DOHH2 (cell line): ENCODE data around the gene CCDC80.

ENCODE experiments used
- H3F3A ChIP-seq: fragments of 200-600 bp; sonication (generic), shearing (Covaris generic); 2 replicates; pipeline ENCODE4 v1.6.0; 2016; ENCODE audit warnings: antibody characterized with exemption, mild to moderate bottlenecking; ENCODE audit not compliant: control insufficient read depth, insufficient read depth
- H3K27ac ChIP-seq: fragments of 200-600 bp; sonication (generic); 2 replicates; pipeline ENCODE4 v1.5.1; 2014; ENCODE audit warnings: low read depth, mild to moderate bottlenecking, low read length, moderate library complexity
- H3K27me3 ChIP-seq: fragments of 200-600 bp; sonication (generic); 2 replicates; pipeline ENCODE4 v1.6.1; 2014; ENCODE audit warnings: mild to moderate bottlenecking, low read length, mixed read lengths; ENCODE audit not compliant: control insufficient read depth
- H3K36me3 ChIP-seq: fragments of 200-600 bp; sonication (generic); 2 replicates; pipeline ENCODE4 v1.6.1; 2014; ENCODE audit warnings: mild to moderate bottlenecking, low read length, moderate library complexity, mixed read lengths; ENCODE audit not compliant: control insufficient read depth
- H3K4me1 ChIP-seq: fragments of 200-600 bp; sonication (generic); 2 replicates; pipeline ENCODE4 v1.6.1; 2014; ENCODE audit warnings: mild to moderate bottlenecking, low read length, mixed read lengths; ENCODE audit not compliant: control insufficient read depth
- H3K4me2 ChIP-seq: fragments of 200-600 bp; sonication (generic); 2 replicates; pipeline ENCODE4 v1.6.0; 2014; ENCODE audit warnings: mild to moderate bottlenecking, low read length, moderate library complexity
- H3K4me3 ChIP-seq: fragments of 200-600 bp; sonication (generic); 2 replicates; pipeline ENCODE4 v1.5.1; 2014; ENCODE audit warnings: mild to moderate bottlenecking, low read length, mixed read lengths
- H3K79me2 ChIP-seq: fragments of 200-600 bp; sonication (generic); 2 replicates; pipeline ENCODE4 v1.6.1; 2014; ENCODE audit warnings: mild to moderate bottlenecking, low read length, mixed read lengths; ENCODE audit not compliant: control insufficient read depth
- H3K9me2 ChIP-seq: fragments of 200-600 bp; sonication (generic); replicated peaks from 2 replicates; pipeline ENCODE4 v1.6.1; 2014; ENCODE audit warnings: mild to moderate bottlenecking, low read length, mixed read lengths; ENCODE audit not compliant: control insufficient read depth
- H3K9me3 ChIP-seq: fragments of 200-600 bp; sonication (generic); 2 replicates; pipeline ENCODE4 v1.6.1; 2014; ENCODE audit warnings: antibody characterized with exemption, low read length, mixed read lengths; ENCODE audit not compliant: control insufficient read depth, insufficient read depth
- H4K20me1 ChIP-seq: fragments of 200-600 bp; sonication (generic); 2 replicates; pipeline ENCODE4 v1.6.0; 2014; ENCODE audit warnings: low read depth, mild to moderate bottlenecking, antibody characterized with exemption, low read length, moderate library complexity; ENCODE audit not compliant: control insufficient read depth, insufficient read depth
- EZH2phosphoT487 ChIP-seq: fragments of 200-600 bp; sonication (generic); IDR thresholded peaks from 2 replicates; pipeline ENCODE4 v1.6.1; 2017; ENCODE audit warnings: borderline replicate concordance, mild to moderate bottlenecking, antibody characterized with exemption, low read length, moderate library complexity, mixed read lengths
- TF ChIP-seq, protein P1 (sequence below): fragments of 200-600 bp; sonication (generic); IDR thresholded peaks from one replicate; pipeline ENCODE4 v1.5.1; 2014; ENCODE audit warnings: antibody characterized with exemption, mild to moderate bottlenecking, low read depth, low read length; ENCODE audit not compliant: poor library complexity, severe bottlenecking

Gene CCDC80

DNA sequence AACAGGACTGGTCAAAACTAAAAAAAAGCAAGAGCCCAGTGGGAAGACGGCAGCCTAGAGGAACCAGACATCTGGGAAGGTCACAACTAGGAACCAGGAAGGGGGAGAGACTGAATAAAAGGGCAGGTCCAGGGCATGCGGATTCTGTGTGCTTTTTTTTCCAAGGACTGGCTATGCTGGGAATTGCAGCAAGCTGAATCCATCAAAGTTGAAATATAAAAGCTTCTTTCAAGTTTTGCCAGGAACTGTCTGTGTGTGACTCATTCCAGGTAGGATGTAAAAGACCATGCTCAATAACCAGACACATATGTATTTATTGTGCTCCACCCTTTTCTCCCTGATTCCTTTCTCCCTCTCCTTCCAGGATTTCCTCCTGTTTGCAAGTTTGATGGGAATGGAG lies 47.9 kb upstream of the CCDC80 start:
- no peak for TF ChIP-seq EZH2phosphoT487
- TF ChIP-seq, protein P1, sequence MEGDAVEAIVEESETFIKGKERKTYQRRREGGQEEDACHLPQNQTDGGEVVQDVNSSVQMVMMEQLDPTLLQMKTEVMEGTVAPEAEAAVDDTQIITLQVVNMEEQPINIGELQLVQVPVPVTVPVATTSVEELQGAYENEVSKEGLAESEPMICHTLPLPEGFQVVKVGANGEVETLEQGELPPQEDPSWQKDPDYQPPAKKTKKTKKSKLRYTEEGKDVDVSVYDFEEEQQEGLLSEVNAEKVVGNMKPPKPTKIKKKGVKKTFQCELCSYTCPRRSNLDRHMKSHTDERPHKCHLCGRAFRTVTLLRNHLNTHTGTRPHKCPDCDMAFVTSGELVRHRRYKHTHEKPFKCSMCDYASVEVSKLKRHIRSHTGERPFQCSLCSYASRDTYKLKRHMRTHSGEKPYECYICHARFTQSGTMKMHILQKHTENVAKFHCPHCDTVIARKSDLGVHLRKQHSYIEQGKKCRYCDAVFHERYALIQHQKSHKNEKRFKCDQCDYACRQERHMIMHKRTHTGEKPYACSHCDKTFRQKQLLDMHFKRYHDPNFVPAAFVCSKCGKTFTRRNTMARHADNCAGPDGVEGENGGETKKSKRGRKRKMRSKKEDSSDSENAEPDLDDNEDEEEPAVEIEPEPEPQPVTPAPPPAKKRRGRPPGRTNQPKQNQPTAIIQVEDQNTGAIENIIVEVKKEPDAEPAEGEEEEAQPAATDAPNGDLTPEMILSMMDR, result no peak
- H3K79me2 ChIP-seq, result no peaks in the 10 kb centered on the region
- H3K9me2 ChIP-seq, result no peaks in the 10 kb centered on the region
- no peak overlapping the region for H3K4me2 ChIP-seq
- H4K20me1 ChIP-seq, result no peaks in the 10 kb centered on the region
- no peaks in the 10 kb centered on the region for H3K36me3 ChIP-seq
- H3K9me3 ChIP-seq, result no peaks in the 10 kb centered on the region
- no peaks in the 10 kb centered on the region for H3F3A ChIP-seq
- no peaks in the 10 kb centered on the region for H3K4me1 ChIP-seq
- no peak overlapping the region for H3K27ac ChIP-seq
- H3K4me3 ChIP-seq, result no peak overlapping the region
- peaks cover 7% of the 10 kb centered on the region; the same call in 1 of the 2 replicates for H3K27me3 ChIP-seq

DNA sequence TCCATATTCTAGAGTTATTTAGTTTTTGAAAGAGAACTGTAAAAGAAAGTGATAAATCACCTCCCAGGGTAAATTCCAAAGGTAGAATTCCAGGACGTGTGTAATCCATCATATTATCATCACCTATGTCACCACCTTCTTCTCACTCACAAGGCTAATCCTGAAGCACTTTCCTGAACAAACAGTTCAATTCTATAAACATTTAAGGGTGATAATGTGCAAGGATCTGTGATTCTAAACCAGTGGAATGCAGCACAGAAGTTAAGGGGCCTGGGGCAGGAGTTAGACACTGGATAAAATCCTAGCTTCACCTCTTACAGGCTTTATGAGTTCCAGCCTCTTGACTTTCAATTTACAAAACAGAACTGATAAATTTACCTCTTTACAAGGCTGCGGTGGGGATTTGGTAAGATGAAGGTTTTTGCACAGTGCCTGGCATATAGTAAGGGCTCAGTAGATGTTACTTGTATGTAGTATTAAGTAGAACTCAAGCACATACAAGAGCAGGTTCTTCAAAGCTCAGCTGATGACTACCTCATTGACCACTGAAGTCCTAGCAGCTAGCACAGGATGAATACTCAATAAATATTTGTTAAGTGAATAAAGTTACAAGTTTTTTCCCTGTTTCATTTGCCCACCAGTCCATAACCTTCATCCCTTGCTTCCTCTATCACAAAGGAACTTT lies 47.3 kb upstream of the CCDC80 start:
- Histone ChIP-seq H3K36me3 (no peaks in the 10 kb centered on the region), H3K79me2 (no peaks in the 10 kb centered on the region), H4K20me1 (no peaks in the 10 kb centered on the region), H3K9me2 (no peaks in the 10 kb centered on the region), H3K4me2 (no peak overlapping the region), H3K27ac (no peak overlapping the region), H3K9me3 (no peaks in the 10 kb centered on the region), H3K27me3 (peaks cover 7% of the 10 kb centered on the region; the same call in 1 of the 2 replicates), H3F3A (no peaks in the 10 kb centered on the region), H3K4me3 (no peak overlapping the region), H3K4me1 (no peaks in the 10 kb centered on the region)
- no peak for TF ChIP-seq EZH2phosphoT487
- TF ChIP-seq, protein P1, result no peak

DNA sequence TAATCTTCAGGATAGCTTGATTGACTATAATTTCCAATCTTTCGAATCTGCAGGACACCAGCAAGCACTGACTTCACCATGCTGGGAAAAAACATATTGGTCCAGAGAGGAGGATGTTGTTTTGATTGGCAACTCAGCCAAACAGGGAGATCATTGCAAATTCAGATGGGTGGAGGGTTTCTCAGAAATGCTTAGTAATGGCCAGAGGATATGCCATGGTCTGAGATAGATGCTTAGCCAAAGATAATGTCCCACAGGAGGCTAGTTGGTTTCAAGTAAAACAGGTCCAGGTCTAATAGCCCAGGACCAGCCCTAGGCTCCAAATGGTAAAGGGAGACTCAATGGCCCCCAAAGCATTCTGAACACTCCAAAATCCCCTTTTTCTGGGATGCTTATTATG lies 46.7 kb upstream of the CCDC80 start:
- H3K4me2 ChIP-seq, result no peak overlapping the region
- no peaks in the 10 kb centered on the region for H3K4me1 ChIP-seq
- H3K79me2 ChIP-seq, result no peaks in the 10 kb centered on the region

More for the DNA sequence above, 46.7 kb upstream of the CCDC80 start:
- Histone ChIP-seq H3K4me3 (no peak overlapping the region), H3K9me2 (no peaks in the 10 kb centered on the region), H3F3A (no peaks in the 10 kb centered on the region), H3K27ac (no peak overlapping the region), H3K27me3 (peaks cover 7% of the 10 kb centered on the region; the same call in 1 of the 2 replicates), H3K36me3 (no peaks in the 10 kb centered on the region), H4K20me1 (no peaks in the 10 kb centered on the region), H3K9me3 (no peaks in the 10 kb centered on the region)
- TF ChIP-seq, protein P1, result no peak
- no peak for TF ChIP-seq EZH2phosphoT487
